Activated CD8-positive, alpha-beta memory T cell treated with anti-CD3 and anti-CD28 coated beads for 4 hours (primary cell): ENCODE data around the gene CBR3.
"Not testable (repeated sequence)": the region's sequence is repeated elsewhere in the genome, so short reads cannot be mapped to it uniquely, and the experiment has no call there.

Experiments
- DNase-seq, 2 donors: peaks; one replicate each; pipeline ENCODE4 v3.0.0-alpha.2; 2020; ENCODE audit warnings: low read depth in 2 of 2

CBR3 gene

DNA sequence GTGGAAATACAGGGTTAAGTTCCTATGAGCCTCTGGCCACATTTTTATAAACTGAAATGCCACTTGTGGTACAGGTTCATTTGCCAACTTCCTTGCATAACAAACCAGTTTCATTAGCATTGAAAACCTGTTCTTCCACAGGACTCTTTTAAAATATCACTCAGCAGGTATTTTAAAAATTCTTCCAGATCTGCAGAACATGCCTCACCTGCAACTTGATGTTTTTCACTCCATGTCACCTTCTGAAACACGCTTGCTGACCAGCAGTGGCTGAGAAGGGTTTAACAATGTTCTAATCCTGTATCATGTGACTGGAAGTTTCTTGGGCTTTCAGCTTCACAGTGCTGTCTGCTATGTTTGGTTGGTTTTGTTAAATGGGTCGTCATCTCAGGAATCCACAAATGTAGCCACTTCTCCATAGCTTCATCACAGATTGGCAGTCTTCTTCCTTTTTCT lies 17.6 kb upstream of the CBR3 start:
- DNase-seq = no peak

DNA sequence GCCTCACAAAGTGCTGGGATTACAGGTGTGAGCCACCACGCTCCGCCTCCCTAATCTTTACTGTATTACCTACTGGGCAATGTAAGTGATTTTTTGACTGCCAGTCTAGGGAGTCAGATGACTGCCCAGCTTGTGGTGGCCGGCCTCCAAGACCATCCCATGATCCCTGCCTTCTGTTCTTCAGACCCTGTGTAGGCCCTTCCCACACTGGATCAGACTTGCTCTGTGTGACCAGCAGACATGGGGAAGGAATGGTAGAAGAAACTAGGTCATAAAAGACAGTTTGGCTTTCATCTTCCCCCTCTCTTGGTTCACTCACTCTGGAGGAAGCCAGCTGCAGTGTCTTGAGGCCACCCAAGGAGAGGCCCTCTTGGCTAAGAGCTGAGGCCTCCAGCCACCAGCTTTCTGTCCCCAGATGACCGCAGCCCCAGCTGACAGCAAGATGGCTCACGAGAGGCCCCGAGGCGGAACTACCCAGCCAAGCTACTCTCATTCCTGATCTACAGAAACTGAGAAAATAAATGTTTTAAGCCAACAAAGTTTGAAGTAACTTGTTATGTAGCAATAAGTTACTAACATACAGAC lies 14.5 kb upstream of the CBR3 start:
- no peak for DNase-seq

DNA sequence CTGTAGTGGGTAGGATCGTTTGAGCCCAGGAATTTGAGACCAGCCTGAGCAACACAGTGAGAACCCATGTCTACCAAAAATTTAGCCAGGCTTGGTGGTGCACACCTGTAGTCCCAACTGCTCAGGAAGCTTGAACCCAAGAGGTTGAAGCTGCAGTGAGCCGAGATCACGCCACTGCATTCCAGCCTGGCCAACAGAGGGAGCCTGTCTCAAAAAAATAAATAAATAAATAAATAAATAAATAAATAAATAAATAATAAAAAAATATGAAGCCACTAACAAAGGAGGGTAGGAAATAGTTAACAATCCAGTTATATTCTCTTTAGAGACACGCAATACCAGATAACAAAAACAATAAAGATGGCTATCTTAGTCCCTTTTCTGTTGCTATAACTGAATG lies 11.9 kb upstream of the CBR3 start:
- no peak for DNase-seq

DNA sequence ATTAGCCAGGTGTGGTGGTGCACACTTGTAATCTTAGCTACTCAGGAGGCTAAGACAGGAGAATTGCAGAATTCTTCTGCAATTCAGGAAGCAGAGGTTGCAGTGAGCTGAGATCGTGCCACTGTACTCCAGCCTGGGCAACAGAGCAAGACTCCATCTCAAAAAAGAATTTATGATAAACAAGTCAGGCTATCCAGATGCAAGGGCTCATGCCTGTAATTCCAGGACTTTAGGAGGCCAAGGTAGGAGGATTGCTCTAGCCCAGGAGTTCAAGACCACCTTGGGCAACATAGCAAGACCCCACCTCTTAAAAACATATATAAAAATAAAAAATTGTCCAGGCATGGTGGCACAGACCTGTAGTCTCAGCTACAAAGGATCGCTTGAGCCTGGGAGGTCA lies 10.5 kb upstream of the CBR3 start:
- DNase-seq = no peak

DNA sequence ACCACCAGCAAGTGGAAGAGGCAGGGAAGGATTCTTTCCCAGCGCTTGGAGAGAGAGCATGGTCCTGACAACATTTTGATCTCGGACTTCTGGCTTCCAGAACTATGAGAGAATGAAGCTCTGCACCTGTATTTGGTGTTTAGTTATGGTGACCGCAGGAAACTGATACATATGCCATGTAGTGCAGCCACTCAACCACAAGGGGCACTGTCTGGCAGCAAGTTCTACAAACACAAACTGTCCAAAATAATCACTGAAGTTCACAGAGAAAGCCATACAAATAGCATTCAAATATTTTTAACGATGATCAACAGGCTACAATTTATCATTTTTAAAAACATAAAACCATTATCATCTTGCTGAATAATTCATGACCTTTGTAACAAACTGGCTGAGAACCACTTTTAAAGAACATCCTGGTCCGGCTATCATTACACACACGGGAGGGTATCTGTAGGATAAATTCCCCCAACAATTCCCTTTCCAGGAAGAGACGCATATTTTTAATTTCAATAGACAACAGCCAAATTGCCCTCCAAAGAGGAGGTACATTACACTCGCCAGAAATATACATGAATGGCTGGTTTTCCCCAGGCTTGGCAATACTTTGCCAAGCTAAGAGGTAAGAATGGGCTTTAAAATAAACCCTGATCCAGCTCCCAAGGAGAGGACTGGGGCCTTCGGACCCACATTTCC lies 9.2 kb upstream of the CBR3 start:
- DNase-seq = peak in 1 of 2 donors; percentile 16

DNA sequence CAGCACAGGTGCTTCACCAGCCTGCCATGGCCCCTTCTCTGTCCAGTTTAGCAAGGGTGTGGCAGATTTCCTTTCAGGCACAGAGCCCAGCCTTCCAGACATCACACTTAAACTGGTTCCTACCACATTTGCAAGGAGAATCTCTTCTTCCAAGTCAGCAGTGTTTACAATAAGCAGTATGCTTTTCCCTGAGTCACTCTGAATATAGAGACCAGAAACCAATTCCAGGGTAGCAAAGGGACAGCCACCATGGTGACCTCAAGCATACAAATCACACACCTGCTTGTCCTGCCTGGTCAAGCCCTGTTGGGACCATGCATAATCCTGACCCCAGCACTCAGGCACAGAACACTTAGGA lies 8.7 kb upstream of the CBR3 start:
- DNase-seq = no peak

DNA sequence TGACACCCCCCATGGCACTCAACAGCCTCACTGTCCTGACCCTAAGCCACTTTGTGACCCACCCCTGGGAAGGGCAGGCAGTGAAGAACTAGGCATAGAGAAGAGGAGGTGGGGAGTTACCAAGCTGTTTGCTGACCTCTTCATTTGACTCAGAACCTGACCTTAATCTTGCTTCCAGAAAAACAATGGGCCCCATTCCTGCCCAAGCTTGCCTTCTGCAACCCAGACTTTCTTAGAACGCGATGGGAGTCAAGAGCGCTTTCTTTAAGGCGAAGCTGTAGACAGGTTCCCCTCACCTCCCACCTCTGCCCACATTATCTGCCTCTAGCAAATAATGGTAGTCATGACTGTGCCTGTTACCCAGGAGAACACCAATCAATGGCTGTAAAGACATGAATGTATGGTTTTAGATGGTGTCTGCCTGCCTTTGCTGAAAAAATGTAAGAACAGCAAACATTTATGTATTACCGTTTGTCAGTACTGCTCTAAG lies 8.2 kb upstream of the CBR3 start:
- DNase-seq = no peak

DNA sequence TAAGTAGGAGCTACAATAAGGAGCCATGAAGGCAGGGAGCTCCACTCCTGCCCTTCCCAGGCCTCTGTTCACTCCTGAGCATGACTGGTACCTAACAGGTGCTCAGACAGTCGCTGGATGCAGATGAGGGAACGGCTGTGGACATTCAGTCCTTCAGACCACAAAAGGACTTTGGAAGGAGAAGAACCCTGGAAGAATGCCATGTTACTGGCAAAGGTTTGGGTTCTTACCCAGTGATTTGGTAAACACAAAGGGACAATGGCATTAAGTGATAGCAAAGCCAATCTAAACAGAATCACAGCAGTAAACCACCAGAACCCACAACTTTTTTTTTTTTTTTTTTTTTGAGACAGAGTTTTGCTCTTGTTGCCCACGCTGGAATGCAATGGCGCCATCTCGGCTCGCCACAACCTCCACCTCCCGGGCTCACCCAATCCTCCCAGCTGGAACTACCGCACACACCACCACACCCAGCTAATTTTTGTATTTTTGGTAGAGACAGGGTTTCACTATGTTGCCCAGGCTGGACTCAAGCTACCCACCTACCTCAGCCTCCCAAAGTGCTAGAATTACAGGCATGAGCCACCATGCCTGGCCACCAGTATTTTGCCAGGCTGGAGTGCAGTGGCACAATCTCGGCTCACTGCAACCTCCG lies 7.5 kb upstream of the CBR3 start:
- DNase-seq = no peak

DNA sequence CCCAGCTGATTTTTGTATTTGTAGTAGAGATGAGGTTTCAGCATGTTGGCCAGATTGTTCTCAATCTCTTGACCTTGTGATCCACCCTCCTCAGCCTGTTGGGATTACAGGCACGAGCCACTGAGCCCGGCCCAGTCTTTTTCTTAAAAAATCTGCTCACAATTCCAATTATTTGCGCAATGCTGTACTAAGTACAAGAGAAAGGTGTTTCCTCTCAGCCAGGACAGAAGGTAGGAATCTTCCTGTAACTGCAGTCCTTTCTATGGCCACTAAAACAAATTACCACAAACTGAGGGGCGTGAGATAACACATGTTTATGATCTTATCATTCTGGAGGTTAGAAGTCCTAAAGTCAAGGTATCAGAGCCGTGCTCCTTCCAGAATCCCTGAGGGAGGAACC lies 6.9 kb upstream of the CBR3 start:
- DNase-seq = no peak

DNA sequence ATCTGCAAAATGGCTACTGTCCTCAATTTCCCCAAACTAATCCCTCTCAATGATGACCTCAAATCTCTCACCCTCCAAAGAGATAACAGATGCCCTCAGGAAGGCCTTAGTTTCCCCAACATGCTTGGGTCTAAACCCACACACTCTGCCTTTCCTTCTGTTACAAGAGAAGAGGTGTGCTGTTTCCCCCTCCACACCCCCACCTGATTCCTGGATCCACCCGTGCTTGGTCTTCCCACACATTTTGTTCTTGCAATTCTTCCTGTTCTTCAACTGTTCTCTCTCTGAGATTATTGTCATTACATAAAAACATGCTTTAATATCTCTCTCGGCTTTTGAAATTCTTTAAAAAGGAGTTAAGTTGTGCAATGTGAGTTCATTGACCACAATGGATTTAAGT lies 5.7 kb upstream of the CBR3 start:
- DNase-seq = no peak

DNA sequence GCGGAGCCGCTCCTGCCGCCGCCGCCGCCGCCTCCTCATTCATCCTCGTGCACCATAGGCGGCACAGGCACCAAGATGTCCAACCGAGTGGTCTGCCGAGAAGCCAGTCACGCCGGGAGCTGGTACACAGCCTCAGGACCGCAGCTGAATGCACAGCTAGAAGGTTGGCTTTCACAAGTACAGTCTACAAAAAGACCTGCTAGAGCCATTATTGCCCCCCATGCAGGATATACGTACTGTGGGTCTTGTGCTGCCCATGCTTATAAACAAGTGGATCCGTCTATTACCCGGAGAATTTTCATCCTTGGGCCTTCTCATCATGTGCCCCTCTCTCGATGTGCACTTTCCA lies 4.5 kb upstream of the CBR3 start:
- not testable (repeated sequence) for DNase-seq

DNA sequence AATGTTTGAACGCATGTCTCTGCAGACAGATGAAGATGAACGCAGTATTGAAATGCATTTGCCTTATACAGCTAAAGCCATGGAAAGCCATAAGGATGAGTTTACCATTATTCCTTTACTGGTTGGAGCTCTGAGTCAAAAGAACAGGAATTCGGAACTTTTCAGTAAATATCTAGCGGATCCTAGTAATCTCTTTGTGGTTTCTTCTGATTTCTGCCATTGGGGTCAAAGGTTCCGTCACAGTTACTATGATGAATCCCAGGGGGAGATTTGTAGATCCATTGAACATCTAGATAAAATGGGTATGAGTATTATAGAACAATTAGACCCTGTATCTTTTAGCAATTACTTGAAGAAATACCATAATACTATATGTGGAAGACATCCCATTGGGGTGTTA lies 4.0 kb upstream of the CBR3 start:
- DNase-seq = not testable (repeated sequence)

DNA sequence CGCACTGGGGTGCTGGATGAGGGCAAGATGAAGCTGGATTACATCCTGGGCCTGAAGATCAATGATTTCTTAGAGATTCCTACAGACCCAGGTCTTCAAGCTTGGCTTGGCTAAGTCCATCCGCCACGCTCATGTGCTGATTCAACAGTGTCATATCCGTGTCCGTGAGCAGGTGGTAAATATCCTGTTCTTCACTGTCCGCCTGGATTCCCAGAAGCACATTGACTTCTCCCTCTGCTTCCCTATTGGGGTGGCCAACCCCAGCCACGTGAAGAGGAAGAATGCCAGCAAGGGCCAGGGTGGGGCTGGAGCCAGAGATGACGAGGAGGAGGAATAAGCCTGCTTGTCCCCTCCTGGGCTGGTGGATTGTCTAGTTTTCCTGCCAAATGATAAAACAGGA lies 2.2 kb upstream of the CBR3 start:
- no peak for DNase-seq

DNA sequence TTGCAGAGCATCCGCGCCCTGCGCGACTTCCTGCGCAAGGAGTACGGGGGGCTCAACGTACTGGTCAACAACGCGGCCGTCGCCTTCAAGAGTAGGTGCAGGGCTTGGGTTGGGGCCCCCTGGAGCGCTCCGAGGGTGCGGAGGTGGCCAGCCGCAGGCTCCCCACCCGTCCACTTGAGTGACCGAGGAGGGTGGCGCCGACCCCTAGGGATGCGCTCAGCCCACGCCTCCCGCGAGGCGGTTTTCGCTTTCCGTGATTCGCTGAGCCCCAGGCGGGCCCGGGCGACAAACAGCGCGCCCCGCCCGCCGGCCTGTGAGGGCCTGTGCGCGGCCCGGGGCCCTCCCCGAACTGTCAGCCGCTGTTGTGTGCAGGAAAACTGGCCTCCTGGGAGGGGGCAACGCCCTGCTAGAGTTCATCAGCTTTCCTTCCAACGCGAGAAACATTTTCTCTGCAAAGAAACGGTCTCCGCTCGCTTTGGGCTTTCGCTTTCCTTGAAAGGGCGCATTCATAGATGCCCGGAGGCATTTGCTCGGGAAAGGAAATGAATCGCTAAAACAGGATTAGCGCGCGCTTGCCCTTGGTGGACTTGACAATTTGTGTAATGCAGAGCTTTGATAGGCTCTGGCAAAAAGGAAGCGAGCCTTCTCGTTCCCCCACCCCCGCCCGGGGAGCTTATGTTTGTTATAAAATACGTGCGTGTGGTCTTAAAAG lies 668 bp downstream of the CBR3 start:
- DNase-seq = no peak

DNA sequence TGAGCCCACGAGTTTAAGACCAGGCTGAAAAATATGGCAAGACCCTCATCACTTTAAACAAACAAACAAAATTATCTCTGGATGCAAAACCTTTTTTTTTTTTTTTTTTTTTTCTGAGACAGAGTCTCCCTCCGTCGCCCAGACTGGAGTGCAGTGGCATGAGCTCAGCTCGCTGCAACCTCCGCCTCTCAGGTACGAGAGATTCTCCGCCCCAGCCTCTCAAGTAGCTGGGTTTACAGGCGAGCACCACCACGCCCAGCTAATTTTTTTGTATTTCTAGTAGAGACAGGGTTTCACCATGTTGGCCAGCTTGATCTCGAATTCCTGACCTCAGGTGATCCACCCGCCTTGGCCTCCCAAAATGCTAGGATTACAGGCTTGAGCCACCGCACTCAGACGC lies 4.9 kb downstream of the CBR3 start:
- not testable (repeated sequence) for DNase-seq

DNA sequence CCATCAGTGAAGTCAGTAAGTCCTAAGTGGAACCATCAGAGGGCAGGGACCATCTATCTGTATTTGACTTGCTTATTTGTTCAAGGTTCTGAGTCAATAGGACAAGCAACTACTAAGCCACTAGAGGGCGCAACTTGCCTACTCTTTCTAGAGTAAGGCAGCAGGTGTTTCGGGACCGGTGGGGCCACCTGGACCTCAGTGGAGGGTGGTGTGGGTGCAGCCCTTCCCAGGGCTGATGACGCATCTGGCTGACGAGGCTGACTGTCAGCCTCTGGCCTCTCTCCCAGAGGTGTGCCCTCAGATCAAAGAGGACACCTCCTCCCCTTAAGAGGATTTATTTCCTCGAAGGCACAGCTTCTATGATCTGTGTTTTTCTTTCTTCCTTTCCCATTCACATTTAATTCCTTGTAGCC lies 6.6 kb downstream of the CBR3 start:
- DNase-seq = peak; percentile 72 to 84

DNA sequence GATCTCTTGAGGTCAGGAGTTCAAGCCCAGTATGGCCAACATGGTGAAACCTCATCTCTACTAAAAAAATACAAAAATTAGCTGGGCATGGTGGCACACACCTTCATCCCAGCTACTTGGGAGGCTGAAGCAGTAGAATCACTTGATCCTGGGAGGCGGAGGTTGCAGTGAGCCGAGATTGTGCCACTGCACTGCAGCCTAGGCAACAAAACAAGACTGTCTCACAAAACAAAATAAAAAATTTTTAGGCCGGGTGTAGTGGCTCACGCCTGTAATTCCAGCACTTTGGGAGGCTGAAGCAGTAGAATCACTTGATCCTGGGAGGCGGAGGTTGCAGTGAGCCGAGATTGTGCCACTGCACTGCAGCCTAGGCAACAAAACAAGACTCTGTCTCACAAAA lies 9.4 kb downstream of the CBR3 start:
- not testable (repeated sequence) for DNase-seq

DNA sequence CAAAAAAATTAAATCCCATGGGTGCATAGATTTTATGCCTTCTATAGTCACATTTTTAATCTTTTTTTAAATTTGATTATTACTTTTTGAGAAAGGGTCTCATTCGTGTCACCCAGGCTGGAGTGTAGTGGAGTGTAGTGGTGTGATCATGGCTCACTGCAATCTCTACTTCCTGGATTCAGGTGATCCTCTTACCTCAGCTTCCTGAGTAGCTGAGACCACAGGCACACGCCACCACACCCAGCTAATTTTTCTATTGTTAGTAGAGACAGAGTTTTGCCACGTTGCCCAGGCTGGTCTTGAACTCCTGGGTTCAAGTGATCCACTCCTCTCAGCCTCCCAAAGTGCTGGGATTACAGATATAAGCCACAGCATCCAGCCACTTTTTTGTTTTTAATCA lies 10.4 kb downstream of the CBR3 start:
- no peak for DNase-seq

DNA sequence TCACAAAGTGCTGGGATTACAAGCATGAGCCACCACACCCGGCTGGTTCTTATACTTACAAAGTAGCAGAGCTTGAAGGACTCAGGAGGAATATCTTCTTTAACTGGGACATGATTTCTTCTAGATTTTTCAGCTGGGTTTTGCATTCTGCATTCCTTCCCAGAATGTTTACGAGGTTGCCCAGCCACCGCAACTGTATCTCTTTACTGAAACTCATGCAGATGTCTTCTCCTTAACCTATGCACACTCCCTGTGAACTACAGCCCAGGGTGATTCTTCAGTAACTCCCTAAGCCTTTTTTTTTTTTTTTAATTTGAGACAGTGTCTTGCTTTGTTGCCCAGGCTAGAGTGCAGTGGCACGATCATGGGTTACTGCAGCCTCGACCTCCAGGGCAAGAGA lies 13.0 kb downstream of the CBR3 start:
- no peak for DNase-seq

DNA sequence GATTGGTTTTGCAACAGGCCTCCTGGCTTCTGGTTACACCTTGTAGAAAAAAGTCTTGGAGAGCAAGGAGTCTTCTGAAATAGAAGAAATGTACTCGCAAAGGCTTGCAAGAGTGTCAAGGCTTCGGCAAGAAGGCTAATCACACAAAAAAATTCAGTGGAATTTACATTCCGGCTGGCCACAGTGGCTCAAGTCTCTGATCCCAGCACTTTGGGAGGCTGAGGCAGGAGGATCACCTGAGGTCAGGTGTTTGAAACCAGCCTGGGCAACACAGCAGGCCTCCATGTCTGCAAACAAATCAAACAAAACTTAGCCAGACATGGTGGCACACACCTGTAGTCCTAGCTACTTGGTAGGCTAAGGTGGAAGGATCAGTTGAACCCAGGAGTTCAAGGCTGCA lies 14.0 kb downstream of the CBR3 start:
- no peak for DNase-seq

DNA sequence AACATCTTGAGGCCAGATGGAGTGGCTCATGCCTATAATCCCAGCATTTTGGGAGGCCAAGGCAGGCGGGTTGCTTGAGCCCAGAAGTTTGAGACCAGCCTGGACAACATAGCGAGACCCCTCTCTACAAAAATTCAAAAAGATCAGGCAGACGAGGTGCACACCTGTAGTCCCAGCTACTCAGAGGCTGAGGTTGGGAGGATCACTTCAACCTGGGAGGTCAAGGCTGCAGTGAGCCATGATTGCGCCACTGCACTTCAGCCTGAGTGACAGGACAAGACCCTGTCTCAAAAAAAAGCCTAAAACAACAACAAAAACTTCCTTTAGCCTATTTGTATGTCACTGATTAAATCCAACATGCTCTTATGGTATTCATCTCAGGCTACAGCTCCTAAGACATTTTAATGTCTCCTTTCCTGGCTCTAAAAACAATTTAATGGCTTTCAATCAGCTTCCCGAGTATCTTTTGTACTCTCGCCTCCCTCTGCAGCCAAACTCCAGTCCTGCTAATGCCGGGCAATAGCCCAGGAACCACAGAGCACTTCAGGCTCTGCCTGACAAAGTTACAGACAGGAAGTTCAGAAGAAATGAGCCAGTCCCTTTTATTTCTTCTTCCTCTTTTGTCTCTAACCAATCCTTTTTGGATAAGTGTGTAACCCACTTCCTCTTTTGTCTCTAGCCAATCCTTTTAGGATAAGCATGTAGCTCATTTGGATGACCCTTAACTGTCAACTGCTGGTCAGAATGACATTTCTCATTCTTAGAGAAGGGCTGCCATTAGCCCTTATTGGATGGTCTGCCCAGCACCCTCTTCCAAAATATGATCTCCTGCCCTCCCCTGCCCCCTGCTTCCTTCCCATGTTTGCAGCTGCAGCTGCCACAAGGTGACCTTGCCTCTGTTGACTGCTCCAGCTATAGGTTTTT lies 15.2 kb downstream of the CBR3 start:
- no peak for DNase-seq
